Limb (tissue), 2 donors: ENCODE results near the gene SELP.

Experiments used
- DNase-seq, 2 donors: peaks; one replicate each; pipeline ENCODE4 v3.0.0-alpha.2; 2016; ENCODE audit errors: extremely low spot score in 2 of 2

Gene SELP

DNA sequence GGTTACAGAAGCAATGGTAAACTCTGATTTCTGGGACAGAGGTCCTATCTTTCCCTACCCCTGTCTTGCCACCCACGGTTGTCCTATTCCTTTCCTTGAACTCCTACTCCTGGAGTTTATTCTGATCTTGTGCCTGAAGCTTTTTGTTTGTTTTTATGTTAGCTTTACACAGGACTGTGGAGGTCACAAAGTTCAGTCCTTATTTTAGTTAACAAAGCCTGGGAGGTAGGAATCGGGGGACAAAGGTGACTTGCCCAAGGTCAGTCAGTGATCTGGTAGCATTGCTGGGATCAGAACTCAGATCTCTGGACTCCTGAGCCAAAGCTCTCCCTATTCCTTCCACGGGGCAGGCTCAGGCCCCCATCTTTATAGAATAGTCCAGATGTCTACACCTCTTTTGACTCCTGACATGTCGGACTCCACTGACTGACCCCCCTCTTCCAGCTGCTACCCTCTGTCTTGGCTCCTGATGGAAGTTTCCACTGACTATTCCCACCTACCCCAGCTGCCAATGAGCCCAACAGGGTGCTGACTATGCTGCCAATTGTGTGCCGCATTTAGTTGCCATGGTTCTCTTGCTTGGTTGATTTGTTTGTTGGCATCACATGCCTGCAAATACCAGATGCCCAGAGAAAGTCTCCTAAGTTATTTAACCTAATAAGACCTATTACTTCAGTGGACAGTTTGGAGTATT, 53.5 kb downstream of the SELP start:
- DNase-seq, result no peak

DNA sequence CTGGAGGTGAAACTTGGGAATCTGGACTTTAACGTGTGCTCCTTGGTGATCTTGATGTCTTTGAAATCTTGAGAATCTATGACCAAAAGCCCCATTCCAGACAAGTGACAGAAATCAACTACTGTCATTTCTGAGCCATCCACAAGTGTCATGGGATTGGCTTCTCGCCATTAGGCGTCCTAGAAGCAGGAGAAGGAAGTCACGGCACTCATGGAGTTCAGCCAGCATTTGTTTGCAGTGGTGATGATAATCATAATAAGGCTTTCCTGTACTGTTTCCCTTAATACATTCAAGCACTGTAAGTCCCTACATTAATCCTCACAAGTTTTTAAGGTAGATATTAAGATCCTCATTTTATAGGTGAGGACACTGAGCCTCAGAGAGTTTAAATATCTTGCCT, 55.6 kb downstream of the SELP start:
- no peak for DNase-seq

GRCh38 chr1:169572187-169572586, 57.7 kb downstream of the SELP start:
- no peak for DNase-seq

- no peak for DNase-seq
Measured at GRCh38 chr1:169571450-169571849, 58.5 kb downstream of the SELP start.

- DNase-seq, result no peak
Measured at GRCh38 chr1:169570172-169570574, 59.8 kb downstream of the SELP start.

- DNase-seq, result no peak
Measured at GRCh38 chr1:169568497-169568896, 61.4 kb downstream of the SELP start.

- DNase-seq, result no peak
Measured at GRCh38 chr1:169565335-169566271, 64.3 kb downstream of the SELP start.

DNA sequence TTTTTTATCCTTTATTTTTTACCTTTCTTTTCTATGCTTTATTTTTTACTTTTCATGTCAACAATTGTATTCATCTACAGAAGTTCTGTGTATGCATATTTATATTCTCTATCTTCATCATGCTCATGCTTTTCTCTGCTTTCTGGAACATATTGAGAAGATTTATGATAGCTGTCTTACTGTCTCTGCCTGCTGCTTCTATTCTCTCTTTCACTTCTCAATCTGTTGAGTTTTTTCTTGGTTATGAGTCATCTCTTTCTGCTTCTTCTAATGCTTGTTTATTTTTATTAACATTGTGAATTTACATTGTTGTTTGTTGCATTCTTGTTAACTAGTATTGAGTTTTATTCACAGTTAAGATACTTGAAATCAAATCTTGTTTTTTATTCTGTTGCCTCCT, 66.3 kb downstream of the SELP start:
- DNase-seq, result no peak

DNA sequence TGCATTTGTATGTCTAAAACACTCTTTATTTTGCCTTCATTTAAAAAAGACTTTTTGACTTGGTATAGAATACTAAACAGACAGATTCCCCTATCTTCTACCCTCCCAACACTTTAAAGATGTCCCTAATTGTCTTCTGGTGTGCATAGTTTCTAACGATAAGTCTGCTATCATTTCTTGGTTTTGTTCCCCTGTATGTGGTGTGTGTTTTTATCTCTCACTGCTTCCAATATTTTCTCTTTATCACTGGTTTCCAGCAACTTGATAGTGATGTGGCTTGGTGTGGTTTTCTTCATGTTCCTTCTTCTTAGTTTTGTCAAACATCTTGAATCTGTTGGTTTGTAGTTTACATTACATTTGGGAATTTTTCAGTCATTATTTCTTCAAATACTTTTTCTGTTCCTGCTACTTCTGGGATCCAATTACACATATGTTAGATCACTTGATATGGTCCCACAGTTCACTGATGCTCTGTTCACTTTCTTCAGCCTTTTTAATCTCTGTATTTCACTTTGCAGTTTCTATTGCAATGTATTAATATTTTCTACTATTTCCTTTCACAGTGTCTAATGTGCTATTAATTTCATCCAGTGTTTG, 66.8 kb downstream of the SELP start:
- DNase-seq, result no peak

- no peak for DNase-seq
Measured at GRCh38 chr1:169561692-169562091, 68.2 kb downstream of the SELP start.

- DNase-seq, result no peak
Measured at GRCh38 chr1:169557131-169557530, 72.8 kb downstream of the SELP start.

- DNase-seq, result peak in 1 of 2 donors; percentile 60
Measured at GRCh38 chr1:169550294-169550693, 79.6 kb downstream of the SELP start.

- no peak for DNase-seq
Measured at GRCh38 chr1:169548282-169548681, 81.6 kb downstream of the SELP start.

GRCh38 chr1:169546087-169546995, 83.6 kb downstream of the SELP start:
- peak; percentile 35 to 69 for DNase-seq

- no peak for DNase-seq
Measured at GRCh38 chr1:169545472-169545871, 84.5 kb downstream of the SELP start.

- no peak for DNase-seq
Measured at GRCh38 chr1:169538998-169539871, 90.7 kb downstream of the SELP start.
